HUDEP-2 (cell line): Measurements from ENCODE around the gene ZNF749.

ENCODE experiments used
- DNase-seq, 76 experiments: peaks; one replicate each; lab custom pipeline; 2025; ENCODE audit not compliant: unreplicated experiment in 76 of 76; lab: John Stamatoyannopoulos, UW

ZNF749 gene

DNA sequence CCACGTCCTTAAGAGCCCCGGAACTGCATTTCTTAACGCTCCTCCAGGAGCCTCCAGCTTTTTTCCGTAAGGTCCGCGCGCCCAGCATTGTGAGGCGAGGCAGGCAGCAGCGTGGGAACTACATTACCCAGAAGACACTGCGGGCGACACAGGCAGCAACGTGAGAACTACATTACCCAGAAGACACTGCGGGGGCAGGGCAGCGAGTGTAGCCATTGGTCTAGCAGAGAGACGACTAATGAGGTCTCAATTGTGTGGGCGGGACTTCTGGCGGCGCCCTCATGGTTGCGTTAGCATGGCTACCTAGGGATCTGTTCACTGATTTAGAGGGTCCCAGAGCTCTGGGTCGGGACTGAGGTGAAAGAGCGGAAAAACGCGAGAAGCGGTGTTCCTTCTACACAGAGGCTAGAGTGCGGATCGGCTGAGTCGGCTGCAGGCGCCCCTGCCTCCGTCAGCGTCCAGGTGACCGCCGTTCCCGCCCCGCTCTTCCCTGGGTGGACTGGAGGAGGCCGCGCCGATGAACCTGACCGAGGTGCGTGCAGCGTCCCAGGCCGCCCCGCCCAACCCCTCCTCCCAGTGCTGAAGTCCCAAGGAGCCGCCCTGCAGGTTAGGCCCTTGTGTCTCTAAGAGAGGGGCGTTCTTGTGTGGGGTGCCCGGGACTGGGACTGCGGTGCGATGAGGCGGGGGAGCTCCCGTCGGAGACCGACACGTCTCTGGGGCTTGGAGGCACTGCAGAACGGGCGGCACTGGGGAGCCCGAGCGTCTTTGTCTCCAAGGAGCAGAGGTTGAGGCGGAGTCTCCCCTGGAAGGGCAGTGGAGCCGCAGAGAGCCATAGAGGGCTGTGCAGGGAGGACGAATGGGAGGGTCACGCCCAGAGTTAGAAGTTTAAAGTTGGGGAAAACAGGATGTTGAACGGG is at the start of gene ZNF749:
Gene ZNF749 (plus strand): TSS at position 264 of the 917 bp plus-strand sequence. CDS start 254 bp downstream, at position 518.
- DNase-seq: peak; percentile 70 to 99 (median 98)

DNA sequence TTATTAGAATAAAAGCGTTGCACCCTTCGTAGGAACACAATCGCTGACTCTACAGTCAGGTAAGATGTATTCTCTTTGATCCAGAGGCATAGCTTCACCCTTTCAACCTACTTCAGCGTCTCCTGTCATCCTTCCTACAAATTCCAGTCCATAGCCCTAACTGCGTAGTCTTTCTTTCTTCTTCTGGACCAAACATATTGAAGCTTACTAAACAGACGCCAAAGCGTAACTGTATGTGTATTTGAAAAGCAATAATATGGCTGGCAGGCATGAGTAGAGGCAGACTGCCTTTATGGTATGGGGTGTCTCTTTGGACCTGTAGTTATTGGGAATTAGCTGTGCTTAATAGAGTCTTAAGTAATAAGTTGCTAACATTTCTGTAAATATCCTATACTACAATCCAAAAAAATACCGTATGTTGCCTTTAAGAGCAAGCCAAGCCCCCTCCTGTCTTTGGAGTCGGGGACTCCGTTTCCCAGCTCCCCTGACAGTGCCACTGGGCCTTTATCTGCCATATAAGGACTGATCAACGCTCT is 45.9 kb upstream of the ZNF749 start:
- DNase-seq: no peak

DNA sequence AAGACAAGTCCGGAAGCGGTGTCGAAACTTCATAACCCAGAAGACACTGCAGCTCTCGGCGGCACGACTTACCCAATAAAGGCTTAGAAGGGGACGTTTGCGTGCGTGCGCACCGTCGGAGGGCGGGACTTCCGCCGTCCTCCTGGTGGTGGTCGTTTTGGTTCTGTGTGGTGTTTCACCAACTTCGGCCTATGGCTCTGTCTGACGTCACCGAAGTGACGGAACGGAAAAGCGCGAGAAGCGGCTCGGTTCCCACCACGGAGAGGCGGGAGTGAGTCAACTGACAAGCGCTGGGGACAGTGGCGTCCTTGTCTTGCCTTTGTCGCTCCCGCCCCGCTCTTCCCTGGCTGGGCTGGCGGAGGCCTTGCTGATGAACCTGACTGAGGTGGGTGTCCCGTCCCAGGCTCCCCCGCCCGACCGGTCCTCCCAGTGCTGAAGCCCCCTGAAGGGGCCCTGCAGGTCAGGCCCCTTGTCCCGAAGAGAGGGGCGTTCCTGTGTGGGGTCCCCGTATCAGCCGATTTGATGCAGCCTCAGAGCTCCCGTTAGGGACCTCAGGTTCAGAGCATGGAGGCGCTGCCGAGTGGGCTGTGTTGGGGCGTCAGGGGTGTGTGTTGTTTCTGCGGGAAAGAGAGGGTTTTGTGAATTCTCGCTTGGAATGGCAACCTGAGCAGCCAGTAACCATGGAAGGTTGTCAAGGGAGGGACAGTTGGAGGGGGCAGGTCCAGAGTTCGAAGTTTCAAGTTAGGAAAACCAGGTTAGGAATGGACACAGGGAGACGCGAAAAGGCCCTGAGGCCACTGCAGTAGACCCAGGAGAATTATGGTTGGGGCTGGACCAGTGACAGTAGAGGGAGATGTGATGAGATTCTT is 45.2 kb upstream of the ZNF749 start, which contains the start of gene ZNF548:
Gene ZNF548 (plus strand): TSS at position 125 of the 869 bp plus-strand sequence. CDS start 246 bp downstream, at position 371.
- peak; percentile 53 to 99 (median 93) for DNase-seq

DNA sequence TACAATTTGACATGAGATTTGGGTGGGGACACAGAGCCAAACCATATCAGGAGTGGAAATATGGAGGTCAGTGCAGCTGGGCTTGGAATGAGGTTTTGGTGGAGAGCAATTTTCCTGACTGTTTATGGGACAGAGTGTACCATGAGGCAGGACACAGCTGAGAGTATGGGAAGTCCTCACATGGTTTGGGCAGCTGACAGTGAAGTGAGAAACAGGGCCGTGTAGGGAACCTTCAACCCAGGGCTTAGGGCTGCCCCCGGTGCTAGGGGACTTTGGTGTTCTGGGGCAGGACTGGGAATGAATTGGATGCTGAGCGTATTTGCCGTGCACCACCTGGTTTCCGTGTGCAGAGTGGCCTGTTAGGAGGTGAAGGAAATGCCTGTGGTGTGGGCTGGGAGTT is 39.4 kb upstream of the ZNF749 start:
- DNase-seq: no peak

DNA sequence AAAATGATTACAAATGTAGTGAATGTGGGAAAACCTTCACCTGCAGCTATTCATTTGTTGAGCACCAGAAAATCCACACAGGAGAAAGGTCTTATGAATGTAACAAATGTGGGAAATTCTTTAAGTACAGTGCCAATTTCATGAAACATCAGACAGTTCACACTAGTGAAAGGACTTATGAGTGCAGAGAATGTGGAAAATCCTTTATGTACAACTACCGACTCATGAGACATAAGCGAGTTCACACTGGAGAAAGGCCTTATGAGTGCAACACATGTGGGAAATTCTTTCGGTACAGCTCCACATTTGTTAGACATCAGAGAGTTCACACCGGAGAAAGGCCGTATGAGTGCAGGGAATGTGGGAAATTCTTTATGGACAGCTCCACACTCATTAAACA is 36.3 kb upstream of the ZNF749 start:
- DNase-seq: no peak

DNA sequence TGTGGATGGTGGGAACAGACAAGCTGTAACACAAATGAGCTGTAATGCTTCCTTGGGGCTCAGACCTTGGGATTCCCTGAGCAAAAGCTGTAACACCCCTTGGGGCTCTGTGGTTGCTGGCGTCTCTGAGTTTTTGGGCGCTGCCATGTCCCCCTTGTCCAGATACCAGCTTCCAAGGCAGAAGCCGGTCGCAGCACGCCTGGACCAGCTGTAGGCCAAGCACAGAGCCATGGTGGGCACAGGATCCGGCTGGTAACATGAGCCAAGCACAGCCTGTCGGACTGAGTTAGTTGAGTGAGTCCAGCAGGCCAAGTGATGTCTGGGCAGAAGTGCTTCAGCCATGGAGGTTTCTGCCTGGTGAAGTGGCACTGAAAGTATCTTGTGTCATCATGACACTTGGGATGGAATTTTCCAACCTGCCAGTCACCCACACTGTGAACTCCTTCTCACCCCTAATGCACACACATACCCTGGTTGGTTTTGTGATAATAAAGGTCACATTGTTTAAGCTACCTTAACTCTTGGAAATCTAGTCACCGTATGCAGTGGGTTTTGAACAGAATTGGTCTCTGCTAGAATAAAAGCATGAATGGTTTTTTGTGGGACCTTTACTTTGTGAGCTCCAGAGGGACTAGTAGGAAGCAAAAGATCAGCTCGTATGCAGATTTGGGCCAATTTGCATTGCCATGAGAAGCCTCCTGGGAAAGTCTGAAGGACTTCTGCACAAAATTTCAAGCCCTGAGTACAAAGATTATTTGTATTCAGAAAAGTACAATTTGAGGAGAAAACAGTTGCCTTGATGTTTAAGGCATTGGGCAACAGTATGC is 31.2 kb upstream of the ZNF749 start:
- no peak for DNase-seq

DNA sequence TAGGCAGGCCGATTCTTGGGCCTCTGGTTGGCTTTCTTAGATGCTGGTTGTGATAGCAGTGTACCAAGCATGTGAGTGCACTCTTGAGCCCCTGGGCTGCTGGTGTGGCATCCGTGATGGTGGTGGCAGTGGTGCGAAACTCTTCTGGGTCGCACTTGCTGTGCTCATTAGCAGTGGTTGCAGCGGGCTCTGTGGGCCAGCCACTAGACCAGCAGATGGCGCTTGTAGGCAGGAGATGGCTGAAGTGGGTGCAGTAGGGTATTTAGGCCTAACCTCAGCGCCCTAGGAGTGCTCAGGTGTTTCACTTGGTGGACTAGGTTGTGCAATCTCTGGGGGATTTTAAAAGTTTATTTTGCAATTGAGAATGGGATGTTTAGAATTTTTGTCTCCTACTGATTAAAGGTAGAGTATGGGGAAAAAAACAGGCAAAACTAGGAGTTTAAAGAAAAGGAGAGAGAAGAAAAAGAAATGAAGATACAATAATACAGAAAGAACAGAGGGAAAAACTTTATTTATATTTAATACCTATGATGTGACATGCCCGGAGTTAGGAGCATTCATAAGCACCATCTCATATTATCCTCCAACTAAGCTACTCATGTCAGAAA is 28.5 kb upstream of the ZNF749 start:
- peak in 66 of 76 experiments; percentile 3 to 74 (median 43) for DNase-seq

DNA sequence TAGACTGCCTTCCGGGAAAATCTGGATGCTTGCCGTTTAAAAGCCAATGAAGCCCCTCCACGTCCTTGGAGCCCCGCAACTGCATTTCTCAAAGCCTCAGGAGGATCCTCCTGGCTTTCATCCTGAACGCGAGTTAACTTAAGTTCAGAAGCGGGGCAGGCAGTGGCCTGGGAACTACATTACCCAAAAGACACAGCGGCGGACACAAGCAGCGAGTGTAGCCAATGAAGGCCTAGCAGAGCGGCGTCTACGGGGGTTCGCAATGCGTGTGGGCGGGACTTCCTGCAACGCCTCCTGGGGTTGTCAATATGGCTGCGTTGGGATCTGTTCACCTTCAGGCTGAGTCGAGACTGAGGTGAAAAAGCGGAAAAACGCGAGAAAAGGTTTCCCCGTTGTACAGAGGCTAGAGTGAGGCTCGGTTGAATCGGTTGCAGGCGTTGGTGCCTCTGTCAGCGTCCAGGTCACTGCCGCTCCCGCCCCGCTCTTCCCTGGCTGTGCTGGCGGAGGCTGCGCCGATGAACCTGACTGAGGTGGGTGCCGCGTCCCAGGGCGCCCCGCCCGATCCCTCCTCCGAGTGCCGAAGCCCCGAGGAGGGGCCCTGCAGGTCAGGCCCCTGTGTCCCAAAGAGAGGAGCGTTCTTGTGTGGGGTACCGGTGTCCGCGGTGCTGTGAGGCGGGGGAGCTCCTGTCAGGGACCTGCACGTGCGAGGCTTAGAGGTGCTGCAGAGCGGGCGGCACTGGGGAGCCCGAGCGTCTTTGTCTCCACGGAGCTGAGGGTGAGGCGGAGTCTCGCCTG is 24.1 kb upstream of the ZNF749 start, which contains the start of gene ZNF17:
Gene ZNF17 (plus strand): TSS at position 285 of the 795 bp plus-strand sequence. CDS start 2,455 bp downstream, outside the sequence.
- peak in 75 of 76 experiments; percentile 44 to 96 (median 90) for DNase-seq

DNA sequence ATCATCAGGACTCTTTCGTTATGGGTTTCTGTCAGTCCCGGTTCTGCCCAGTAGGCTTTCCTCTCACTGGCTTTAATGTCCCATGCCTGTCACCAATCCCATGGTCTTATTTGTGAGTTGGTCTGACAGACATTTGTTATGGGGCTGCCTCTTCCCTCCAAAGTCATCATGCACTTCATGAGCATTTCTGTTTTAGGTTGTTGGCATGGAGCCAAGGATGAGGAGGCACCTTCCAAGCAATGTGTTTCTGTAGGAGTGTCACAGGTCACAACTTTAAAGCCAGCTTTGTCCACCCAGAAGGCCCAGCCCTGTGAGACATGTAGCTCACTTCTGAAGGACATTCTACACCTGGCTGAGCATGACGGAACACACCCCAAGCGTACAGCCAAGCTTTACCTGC is 15.7 kb upstream of the ZNF749 start:
- DNase-seq: no peak

DNA sequence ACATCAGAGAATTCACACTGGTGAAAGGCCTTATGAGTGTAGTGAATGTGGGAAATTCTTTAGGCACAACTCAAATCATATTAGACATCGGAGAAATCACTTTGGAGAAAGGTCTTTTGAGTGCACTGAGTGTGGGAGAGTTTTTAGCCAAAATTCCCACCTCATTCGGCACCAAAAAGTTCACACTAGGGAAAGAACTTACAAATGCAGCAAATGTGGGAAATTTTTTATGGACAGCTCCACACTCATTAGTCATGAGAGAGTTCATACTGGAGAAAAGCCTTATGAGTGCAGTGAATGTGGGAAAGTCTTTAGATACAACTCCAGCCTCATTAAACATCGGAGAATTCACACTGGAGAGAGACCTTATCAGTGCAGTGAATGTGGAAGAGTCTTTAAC is 14.1 kb upstream of the ZNF749 start:
- DNase-seq: no peak

DNA sequence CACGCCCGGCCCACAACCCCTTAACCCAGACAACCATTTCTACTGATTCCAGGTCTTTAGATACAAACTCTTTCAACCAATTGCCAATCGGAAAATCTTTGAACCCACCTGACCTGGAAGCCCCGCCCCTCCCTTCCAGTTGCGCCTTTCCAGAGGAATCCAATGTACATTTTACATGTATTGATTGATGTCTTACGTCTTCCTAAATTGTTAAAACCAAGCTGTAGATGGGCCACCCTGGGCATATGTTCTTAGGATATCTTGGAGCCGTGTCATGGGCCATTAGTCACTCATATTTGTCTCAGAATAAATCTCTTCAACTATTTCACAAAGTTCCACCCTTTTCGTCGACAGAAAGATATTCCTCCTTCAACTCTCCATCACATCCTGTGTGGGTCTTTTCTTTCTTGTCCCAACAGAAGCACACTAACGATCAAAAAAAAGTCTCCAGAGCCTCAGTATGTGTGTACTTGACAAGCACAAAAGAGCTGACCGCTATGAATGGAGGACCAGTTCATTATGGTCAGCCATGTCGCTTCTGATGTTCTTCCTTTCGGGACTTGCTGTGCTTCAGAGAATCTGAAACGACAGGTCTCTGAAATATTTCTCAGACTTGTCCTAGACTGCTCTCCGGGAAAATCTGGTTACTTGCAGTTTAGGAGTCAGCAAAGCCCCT is 601 bp upstream of the ZNF749 start:
- peak in 2 of 76 experiments; percentile 46 to 73 for DNase-seq

DNA sequence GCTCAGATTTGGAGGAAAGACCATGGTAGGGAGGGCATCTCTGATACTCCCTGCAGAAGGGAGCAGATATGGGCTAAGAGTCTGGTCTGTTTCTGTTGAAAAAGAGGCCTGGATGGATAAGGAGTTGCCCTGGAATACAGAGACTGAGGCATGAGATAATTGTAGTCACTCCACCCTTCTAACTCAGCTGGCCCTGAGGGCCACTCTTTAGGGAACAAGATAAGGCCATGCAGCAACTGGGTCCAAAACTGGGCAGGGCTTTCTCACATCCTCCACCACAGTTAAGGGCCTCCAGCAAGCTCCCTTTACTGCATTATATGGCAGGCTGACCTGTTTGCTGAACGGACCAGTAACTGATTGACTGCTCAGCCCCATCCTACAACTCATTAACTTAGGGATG is 1.3 kb downstream of the ZNF749 start:
- peak in 73 of 76 experiments; percentile 3 to 86 (median 60) for DNase-seq

DNA sequence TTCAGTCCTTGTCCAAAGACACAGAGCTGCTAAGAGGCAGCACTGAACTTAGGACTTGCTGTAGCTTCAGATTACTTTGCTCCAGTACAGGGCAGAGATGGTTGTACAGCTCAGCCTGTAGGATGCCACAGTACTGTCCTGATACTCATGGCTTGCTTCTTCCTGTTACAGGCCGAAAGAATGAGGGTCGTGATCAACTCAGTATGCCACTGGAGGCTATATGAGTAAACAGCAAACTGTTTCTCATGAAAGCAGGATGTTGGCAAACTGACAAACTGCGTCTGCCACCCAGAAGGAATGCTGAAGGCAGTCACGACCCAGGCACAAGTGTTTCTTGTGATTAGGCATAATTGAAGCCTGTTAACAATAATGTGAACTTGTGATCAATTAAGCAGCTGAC is 2.8 kb downstream of the ZNF749 start:
- no peak for DNase-seq

DNA sequence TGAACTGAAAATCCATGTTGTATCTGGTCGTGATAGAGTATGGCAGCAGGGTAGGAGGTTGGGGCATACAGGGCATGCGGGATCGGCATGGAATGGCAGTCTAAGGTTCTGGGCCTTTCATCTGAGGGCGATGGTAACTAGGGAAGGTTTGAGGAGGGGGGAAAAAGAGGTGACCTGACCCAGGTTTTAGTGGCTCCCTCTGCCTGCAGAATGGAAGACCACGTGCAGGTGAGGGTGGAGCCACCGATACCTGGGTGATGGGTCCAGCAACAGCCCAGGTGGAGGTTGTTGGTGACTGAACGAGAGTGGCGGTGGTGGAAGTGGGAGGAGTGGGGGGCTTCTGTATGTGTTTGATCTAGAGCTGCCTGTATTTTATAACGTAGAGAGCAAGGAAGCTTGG is 3.8 kb downstream of the ZNF749 start:
- no peak for DNase-seq

DNA sequence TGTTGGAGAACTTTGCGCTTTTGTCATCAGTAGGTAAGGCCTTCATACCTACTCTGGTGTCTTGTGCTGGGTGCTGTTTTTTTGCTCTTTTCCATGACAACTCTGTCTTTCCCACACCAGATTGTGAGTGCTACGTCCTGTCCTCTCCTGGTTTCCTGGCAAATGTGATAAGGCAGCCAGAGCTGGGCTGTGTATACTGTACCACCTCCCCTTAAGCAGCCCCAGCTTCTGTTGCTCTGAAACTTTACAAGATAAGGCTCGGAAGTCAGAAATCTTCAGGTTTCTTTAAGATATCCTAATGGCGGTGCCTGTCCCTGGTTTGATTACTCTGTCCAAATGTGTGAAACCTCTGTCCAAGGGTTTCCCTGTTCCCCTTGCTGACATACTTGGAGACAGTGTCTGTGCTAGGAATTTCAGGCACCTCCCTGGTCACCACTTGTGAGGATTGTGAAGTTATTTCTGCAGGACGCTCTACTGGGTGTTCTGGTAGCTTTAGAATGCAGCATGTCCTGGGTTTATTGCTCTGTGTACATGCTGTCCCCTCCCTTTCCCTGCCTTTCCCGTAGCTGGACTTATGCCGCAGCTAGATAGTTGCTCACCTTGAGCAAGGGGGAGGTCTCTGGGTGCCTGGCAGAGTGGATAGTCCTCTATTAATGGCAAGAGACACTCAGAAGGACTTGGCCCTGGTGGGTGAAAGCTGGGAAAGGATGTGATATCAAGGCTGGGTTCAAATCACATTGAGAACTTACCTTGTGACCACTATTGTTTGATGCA is 7.0 kb downstream of the ZNF749 start:
- no peak for DNase-seq

DNA sequence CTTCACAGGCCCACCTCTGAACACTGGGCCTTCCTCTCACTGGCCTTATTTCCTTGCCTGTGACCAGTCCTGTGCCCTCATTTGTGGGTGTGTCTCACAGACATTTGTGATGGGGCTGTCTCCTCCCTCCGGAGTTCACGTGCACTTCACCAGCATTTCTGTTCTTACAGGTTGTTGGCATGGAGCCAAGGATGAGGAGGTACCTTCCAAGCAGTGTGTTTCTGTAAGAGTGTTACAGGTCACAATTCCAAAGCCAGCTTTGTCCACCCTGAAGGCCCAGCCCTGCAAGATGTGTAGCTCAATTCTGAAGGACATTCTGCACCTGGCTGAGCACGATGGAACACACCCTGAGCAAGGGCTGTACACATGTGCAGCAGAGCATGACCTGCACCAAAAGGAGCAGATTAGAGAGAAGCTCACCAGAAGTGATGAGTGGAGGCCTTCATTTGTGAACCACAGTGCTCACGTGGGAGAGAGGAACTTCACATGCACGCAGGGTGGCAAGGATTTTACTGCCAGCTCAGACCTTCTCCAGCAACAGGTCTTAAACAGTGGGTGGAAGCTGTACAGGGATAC is 8.1 kb downstream of the ZNF749 start:
- DNase-seq: no peak

DNA sequence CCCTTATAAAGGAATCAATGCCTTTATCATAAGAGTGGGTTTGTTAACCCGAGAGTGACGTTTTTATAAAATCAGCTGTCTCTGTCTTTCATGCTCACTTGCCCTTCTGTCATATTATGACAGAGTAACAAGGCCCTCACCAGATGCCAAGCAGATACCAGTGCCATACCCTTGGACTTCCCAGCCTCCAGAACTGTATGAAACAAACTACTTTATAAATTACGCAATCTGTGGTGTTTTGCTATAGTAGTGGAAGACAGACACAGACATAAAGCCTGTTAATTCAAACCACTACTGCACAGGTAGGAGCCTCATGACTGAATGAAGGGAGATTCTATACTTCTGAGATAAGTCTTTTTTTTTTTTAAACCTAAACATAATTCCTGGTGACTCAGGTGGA is 17.2 kb downstream of the ZNF749 start:
- DNase-seq: no peak
